Transverse colon (tissue), 4 donors: ENCODE measurements around the gene ROCK1. TPM values are rescaled to one million over a fixed set of nuclear protein-coding genes. Genes with fewer than 3 reads are reported as not detected.

ENCODE experiments used
- DNase-seq: peaks from one replicate; pipeline ENCODE4 v3.0.0-alpha.2; 2019
- H3K27ac ChIP-seq, 4 donors: fragments of 200-600 bp; sonication (generic); 2 replicates each; pipeline ENCODE4 v1.5.1; 2016 to 2018; ENCODE audit warnings: inconsistent platforms in 4 of 4
- H3K27me3 ChIP-seq: fragments of 200-600 bp; sonication (generic); 2 replicates; pipeline ENCODE4 v1.5.1; 2017; ENCODE audit warnings: inconsistent platforms
- H3K36me3 ChIP-seq, 4 donors: fragments of 200-600 bp; sonication (generic); 2 replicates each; pipeline ENCODE4 v1.5.1; 2017 to 2019; ENCODE audit warnings: inconsistent platforms in 4 of 4
- H3K4me1 ChIP-seq, 4 donors: fragments of 200-600 bp; sonication (generic); 2 replicates each; pipeline ENCODE4 v1.5.1; 2017 to 2020; ENCODE audit warnings: inconsistent platforms in 4 of 4
- H3K4me3 ChIP-seq, 4 donors: fragments of 200-600 bp; sonication (generic); 1 replicate in 1 of 4; 2 replicates in 3 of 4; pipeline versions ENCODE4 v1.5.1 to v1.6.1; 2017 to 2019; ENCODE audit warnings: inconsistent platforms in 4 of 4
- H3K9me3 ChIP-seq, 2 donors: fragments of 200-600 bp; sonication (generic); 2 replicates each; pipeline ENCODE4 v1.5.1; 2017 to 2019; ENCODE audit warnings: inconsistent platforms in 2 of 2
- CTCF ChIP-seq, 5 experiments: fragments of 200-600 bp in 3 of 5; fragments of 450-650 bp in 2 of 5; sonication (generic) in 3 of 5; IDR thresholded peaks; 1 replicate in 2 of 5; 2 replicates in 3 of 5; pipeline ENCODE4 v1.5.1; 2016 to 2017; ENCODE audit warnings: antibody characterized with exemption in 5 of 5, inconsistent platforms in 3 of 5, mild to moderate bottlenecking in 2 of 5, moderate library complexity in 1 of 5
- EP300 ChIP-seq: sonication (generic); formaldehyde crosslinking; IDR thresholded peaks from one replicate; pipeline ENCODE4 v1.6.1; 2017; ENCODE audit warnings: antibody characterized with exemption, low read depth
- POLR2A ChIP-seq: fragments of 450-650 bp; IDR thresholded peaks from one replicate; pipeline ENCODE4 v1.6.1; 2016; ENCODE audit warnings: antibody characterized with exemption, mild to moderate bottlenecking, moderate library complexity
- POLR2AphosphoS5 ChIP-seq, 3 donors: sonication (generic); formaldehyde crosslinking; IDR thresholded peaks; one replicate each; pipeline ENCODE4 v1.6.1; 2016; ENCODE audit warnings: antibody characterized with exemption in 3 of 3
- WGBS, 2 donors: methylation state at CpG; one replicate each; pipeline ENCODE4 v1.1.5; 2018; ENCODE audit warnings: low coverage in 1 of 2; 5-methylcytosine and 5-hydroxymethylcytosine counted together
- in situ Hi-C, 4 donors: fragments of 200-750 bp; cut with MboI; loops; one replicate each; pipeline versions ENCODE4 v1.15.0 to v1.15.1; 2017; ENCODE audit warnings: low sequenced_read_pairs in 3 of 4, low pct_ligation_motif_present in 1 of 4, low pct_unique_long_range_greater_than_20kb in 1 of 4
- intact Hi-C: fragments of 100-400 bp; cut with DNase I; formaldehyde crosslinking; loops from one replicate; pipeline ENCODE4 v1.15.1; 2023; ENCODE audit warnings: low total_unique reads
- total RNA-seq, 4 donors: library from RNA; depleted of rRNA; stranded (reverse); fragments of >200 nt; gene quantifications; one replicate each; pipeline ENCODE4 v1.1.0, GENCODE V29; 2016

The ROCK1 gene
- total RNA-seq, 4 donors from 2014 or later = 23.9 to 59.5 (median 39.6) TPM

- no peak overlapping the region for H3K4me3 ChIP-seq
- no peak overlapping the region for H3K27ac ChIP-seq
- intact Hi-C loops = no loop called here
- TF ChIP-seq CTCF (IDR thresholded peaks at IDR 0.05) (no peak), POLR2AphosphoS5 (IDR thresholded peaks at IDR 0.05) (no peak), EP300 (no peak)
- no peak for DNase-seq
- H3K4me1 ChIP-seq = peaks cover 0 to 19% (median 10%) of the 10 kb centered on the region in 4 donors
- peaks cover 0 to 4% of the 10 kb centered on the region in 2 donors for H3K9me3 ChIP-seq
- H3K27me3 ChIP-seq = no peaks in the 10 kb centered on the region
- in situ Hi-C loops = loop anchor here in 1 of 4 donors (25.0 kb wide), 1 partner anchor 104 kb away; no protein-coding TSS in a partner anchor
- H3K36me3 ChIP-seq = no peaks in the 10 kb centered on the region
These were observed 28.6 kb downstream of the ROCK1 start for GRCh38 chr18:21083017-21083416.

GRCh38 chr18:21081426-21081825 lies 30.2 kb downstream of the ROCK1 start:
- no peaks in the 10 kb centered on the region for H3K36me3 ChIP-seq
- TF ChIP-seq POLR2AphosphoS5 (IDR thresholded peaks at IDR 0.05) = no peak
- no peak for TF ChIP-seq EP300
- TF ChIP-seq CTCF (IDR thresholded peaks at IDR 0.05) = no peak
- TF ChIP-seq POLR2A = no peak
- WGBS, 2 donors = 91 to 100% methylated on average over 1 of the region's 1 CpG
- in situ Hi-C loops = loop anchor here in 1 of 4 donors (25.0 kb wide), 1 partner anchor 106 kb away; no protein-coding TSS in a partner anchor
- peaks cover 0 to 4% of the 10 kb centered on the region in 2 donors for H3K9me3 ChIP-seq
- peaks cover 0 to 26% (median 15%) of the 10 kb centered on the region in 4 donors for H3K4me1 ChIP-seq
- no peak for DNase-seq
- no peaks in the 10 kb centered on the region for H3K27me3 ChIP-seq
- H3K4me3 ChIP-seq = no peak overlapping the region
- intact Hi-C loops = no loop called here
- no peak overlapping the region for H3K27ac ChIP-seq

GRCh38 chr18:21080576-21080975 lies 31.0 kb downstream of the ROCK1 start:
- Histone ChIP-seq H3K27ac (no peak overlapping the region), H3K27me3 (no peaks in the 10 kb centered on the region), H3K4me1 (peaks cover 0 to 33% (median 18%) of the 10 kb centered on the region in 4 donors), H3K36me3 (no peaks in the 10 kb centered on the region), H3K4me3 (no peak overlapping the region), H3K9me3 (peaks cover 0 to 4% of the 10 kb centered on the region in 2 donors)
- intact Hi-C loops (no loop called here), in situ Hi-C loops (loop anchor here in 1 of 4 donors (25.0 kb wide), 1 partner anchor 107 kb away; no protein-coding TSS in a partner anchor)
- 92 to 100% methylated on average over 1 of the region's 1 CpG for WGBS, 2 donors
- DNase-seq = no peak
- TF ChIP-seq EP300 = no peak

DNA sequence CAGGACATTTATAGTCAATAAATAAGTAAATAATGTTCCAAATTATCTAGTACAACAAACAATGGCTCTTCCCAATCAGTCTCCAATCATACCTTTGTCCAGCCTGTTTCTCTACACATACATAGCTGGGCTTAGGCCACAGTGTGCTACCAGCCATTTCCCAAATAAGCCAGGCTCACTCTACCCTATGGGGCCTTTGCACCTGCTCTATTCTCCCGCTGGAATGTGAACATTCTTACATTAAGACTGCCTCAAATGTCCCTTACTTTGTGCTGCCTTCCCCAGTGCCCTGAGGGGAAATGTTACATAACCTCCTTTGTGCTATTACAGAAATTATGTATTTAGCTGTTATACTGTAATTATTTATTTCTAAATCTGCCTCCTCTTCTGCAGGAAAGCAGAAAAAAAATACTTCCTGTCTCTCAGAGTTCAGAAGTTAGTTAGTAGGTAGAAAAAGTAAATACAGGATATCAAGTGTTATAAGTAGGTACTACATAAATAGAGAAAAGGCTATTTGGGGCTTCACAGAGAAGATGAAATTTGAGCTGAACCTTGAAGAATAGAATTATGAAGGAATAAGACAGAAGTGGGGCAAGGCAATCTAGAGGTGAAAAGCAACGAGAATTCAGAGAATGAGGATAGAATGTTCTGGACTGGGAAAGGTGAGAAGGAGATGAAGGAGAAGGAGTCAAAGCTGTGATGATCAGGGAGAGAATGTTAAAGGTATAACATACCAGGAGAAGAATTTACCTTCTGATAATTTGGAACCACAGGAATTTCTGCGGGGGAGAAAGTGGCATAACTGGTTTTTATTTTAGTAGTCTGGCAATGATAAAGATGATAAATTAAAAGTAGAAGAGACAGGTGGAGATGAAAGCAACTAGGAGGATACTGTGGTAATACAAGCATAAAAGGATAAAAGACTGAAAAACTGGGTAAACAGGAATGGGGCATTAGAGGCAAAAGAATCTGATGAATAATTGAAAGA lies 37.0 kb downstream of the ROCK1 start:
- intact Hi-C loops (no loop called here), in situ Hi-C loops (loop anchor here in 2 of 4 donors (25.0 kb wide), 2 partner anchors 88 to 113 kb away; no protein-coding TSS in a partner anchor)
- Histone ChIP-seq H3K27me3 (no peaks in the 10 kb centered on the region), H3K9me3 (no peaks in the 10 kb centered on the region), H3K36me3 (no peaks in the 10 kb centered on the region), H3K4me3 (no peak overlapping the region), H3K27ac (no peak overlapping the region), H3K4me1 (peaks cover 0 to 45% (median 25%) of the 10 kb centered on the region in 4 donors)
- TF ChIP-seq POLR2AphosphoS5 (IDR thresholded peaks at IDR 0.05) = no peak
- TF ChIP-seq EP300 = no peak
- TF ChIP-seq CTCF (IDR thresholded peaks at IDR 0.05) = no peak
- no peak for TF ChIP-seq POLR2A
- 59 to 61% methylated on average over 3 of the region's 3 CpGs for WGBS, 2 donors
- no peak for DNase-seq
